Peyer's patch (tissue), 4 donors: ENCODE data around the gene PCDHGA5.

Experiments used
- POLR2A ChIP-seq, 2 donors: fragments of 450-650 bp; IDR thresholded peaks; one replicate each; pipeline ENCODE4 v1.5.1; 2017; ENCODE audit warnings: antibody characterized with exemption in 2 of 2, mild to moderate bottlenecking in 2 of 2, moderate library complexity in 2 of 2
- TF ChIP-seq, protein P1 (sequence below), 6 experiments: fragments of 450-650 bp in 4 of 6; fragments of 200-600 bp in 2 of 6; sonication (generic) in 1 of 6; IDR thresholded peaks; one replicate each; pipeline ENCODE4 v1.5.1; 2017 to 2019; ENCODE audit warnings: antibody characterized with exemption in 6 of 6, mild to moderate bottlenecking in 3 of 6, moderate library complexity in 1 of 6

DNA sequence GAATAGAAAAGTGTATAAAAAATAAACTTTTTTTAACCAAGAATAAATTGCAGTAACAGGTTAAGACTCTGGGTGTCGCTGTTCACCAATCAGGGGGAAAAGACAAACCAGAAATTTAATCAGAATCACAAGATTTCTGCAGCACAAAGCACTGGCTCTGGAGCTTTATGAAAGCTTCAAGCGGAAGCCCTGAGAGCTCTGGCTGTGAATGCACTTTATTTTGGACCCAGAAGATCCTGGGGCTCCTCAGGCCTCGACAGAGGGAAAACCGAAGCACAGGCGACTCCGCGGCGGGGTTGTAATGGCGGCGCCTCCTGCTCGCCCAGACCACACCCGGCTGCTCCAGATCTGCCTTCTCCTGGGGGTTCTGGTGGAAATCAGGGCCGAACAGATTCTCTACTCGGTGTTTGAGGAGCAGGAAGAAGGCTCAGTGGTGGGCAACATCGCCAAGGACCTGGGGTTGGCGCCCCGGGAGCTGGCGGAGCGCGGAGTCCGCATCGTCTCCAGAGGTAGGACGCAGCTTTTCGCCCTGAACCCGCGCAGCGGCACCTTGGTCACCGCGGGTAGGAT lies 9.0 kb upstream of the PCDHGA5 start, which contains the start of gene PCDHGA4:
- TF ChIP-seq, protein P1, sequence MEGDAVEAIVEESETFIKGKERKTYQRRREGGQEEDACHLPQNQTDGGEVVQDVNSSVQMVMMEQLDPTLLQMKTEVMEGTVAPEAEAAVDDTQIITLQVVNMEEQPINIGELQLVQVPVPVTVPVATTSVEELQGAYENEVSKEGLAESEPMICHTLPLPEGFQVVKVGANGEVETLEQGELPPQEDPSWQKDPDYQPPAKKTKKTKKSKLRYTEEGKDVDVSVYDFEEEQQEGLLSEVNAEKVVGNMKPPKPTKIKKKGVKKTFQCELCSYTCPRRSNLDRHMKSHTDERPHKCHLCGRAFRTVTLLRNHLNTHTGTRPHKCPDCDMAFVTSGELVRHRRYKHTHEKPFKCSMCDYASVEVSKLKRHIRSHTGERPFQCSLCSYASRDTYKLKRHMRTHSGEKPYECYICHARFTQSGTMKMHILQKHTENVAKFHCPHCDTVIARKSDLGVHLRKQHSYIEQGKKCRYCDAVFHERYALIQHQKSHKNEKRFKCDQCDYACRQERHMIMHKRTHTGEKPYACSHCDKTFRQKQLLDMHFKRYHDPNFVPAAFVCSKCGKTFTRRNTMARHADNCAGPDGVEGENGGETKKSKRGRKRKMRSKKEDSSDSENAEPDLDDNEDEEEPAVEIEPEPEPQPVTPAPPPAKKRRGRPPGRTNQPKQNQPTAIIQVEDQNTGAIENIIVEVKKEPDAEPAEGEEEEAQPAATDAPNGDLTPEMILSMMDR (IDR thresholded peaks at IDR 0.05), result peak in 4 of 6 experiments; percentile 3 to 25 (median 8)
- TF ChIP-seq POLR2A (IDR thresholded peaks at IDR 0.05), result no peak
